GM12878 (cell line): ENCODE data around the gene PFDN4. TPM values are rescaled to one million over a fixed set of nuclear protein-coding genes. Genes with fewer than 3 reads are reported as not detected.

ENCODE experiments used
- ATAC-seq: fragments of 200-7000 bp; cut with Tn5 transposase; 3 replicates; pipeline ENCODE4 v1.9.1; 2020; ENCODE audit warnings: mild to moderate bottlenecking, moderate library complexity
- BruUV-seq: library from RNA; stranded (reverse); fragments of 400-500 nt; replicated peaks from 2 replicates; lab custom pipeline; 2021; lab: Mats Ljungman, UMichigan
- CTCF ChIA-PET: fragments of 300-600 bp; sonication (Branson Sonifier 250); formaldehyde crosslinking; extraction: SDS; loops from one replicate; lab custom pipeline; 2021; ENCODE audit warnings: inconsistent platforms; lab: Yijun Ruan, JAX
- POLR2A ChIA-PET: fragments of 350-600 bp; formaldehyde crosslinking; extraction: SDS; loops from one replicate; lab custom pipeline; 2021; ENCODE audit warnings: inconsistent platforms; lab: Charles Lee
- RAD21 ChIA-PET: fragments of 300-600 bp; sonication (Branson Sonifier 250); formaldehyde crosslinking; loops from one replicate; lab custom pipeline; 2023; ENCODE audit warnings: antibody characterized with exemption; ENCODE audit not compliant: unreplicated experiment; lab: Charles Lee
- SMC1A ChIA-PET: fragments of 300-600 bp; sonication (Branson Sonifier 250); formaldehyde crosslinking; loops from one replicate; lab custom pipeline; 2023; ENCODE audit not compliant: unreplicated experiment, uncharacterized antibody; lab: Charles Lee
- DNase-seq: peaks from one replicate; pipeline ENCODE4 v3.0.0-alpha.2; 2011; ENCODE audit warnings: low read depth, low spot score
- FAIRE-seq: peaks from 3 replicates; lab custom pipeline; 2011; peaks lifted over from hg19 to GRCh38; lab: Jason Lieb, UNC
- H2AFZ ChIP-seq: 2 replicates; pipeline ENCODE4 v1.6.0; 2011; ENCODE audit warnings: low read depth, low read length, control low read depth; ENCODE audit not compliant: control insufficient read depth
- H3K27ac ChIP-seq: 2 replicates; pipeline ENCODE4 v1.5.1; 2011; ENCODE audit warnings: control low read depth; ENCODE audit not compliant: control insufficient read depth, insufficient read depth
- H3K27me3 ChIP-seq, 2 experiments: replicated peaks in 1 of 2; 2 replicates each; pipeline versions ENCODE4 v1.6.0 to v1.6.1; 2011; ENCODE audit warnings: low read length in 1 of 2; ENCODE audit not compliant: control insufficient read depth in 2 of 2, insufficient read depth in 2 of 2
- H3K36me3 ChIP-seq, 2 experiments: 2 replicates each; pipeline ENCODE4 v1.5.1; 2011; ENCODE audit warnings: low read length in 1 of 2; ENCODE audit not compliant: control insufficient read depth in 2 of 2, insufficient read depth in 2 of 2
- H3K4me1 ChIP-seq: 2 replicates; pipeline ENCODE4 v1.6.1; 2011; ENCODE audit warnings: mild to moderate bottlenecking, low read length, moderate library complexity, mixed read lengths; ENCODE audit not compliant: control insufficient read depth, insufficient read depth
- H3K4me2 ChIP-seq: 2 replicates; pipeline ENCODE4 v1.6.0; 2011; ENCODE audit warnings: control low read depth; ENCODE audit not compliant: control insufficient read depth, insufficient read depth
- H3K4me3 ChIP-seq: fragments of 200-600 bp; sonication (generic); 2 replicates; pipeline ENCODE4 v1.5.1; 2016
- H3K79me2 ChIP-seq: 2 replicates; pipeline ENCODE4 v1.6.0; 2011; ENCODE audit warnings: low read length; ENCODE audit not compliant: control insufficient read depth, insufficient read depth
- H3K9ac ChIP-seq: 2 replicates; pipeline ENCODE4 v1.8.0; 2011; ENCODE audit warnings: low read length, control low read depth, mixed read lengths; ENCODE audit not compliant: control insufficient read depth, insufficient read depth
- H3K9me3 ChIP-seq: replicated peaks from 3 replicates; pipeline ENCODE4 v1.5.1; 2011; ENCODE audit warnings: mild to moderate bottlenecking, low read length; ENCODE audit not compliant: control insufficient read depth, insufficient read depth
- H4K20me1 ChIP-seq: 2 replicates; pipeline ENCODE4 v1.6.0; 2011; ENCODE audit not compliant: control insufficient read depth, insufficient read depth
- EED ChIP-seq: sonication (generic); IDR thresholded peaks from 2 replicates; pipeline ENCODE4 v1.6.1; 2016; ENCODE audit warnings: antibody characterized with exemption, low read depth
- ESRRA ChIP-seq: IDR thresholded peaks from 2 replicates; pipeline ENCODE4 v1.6.1; 2012; ENCODE audit warnings: mild to moderate bottlenecking, low read length, improper control_type of control experiment
- FOS ChIP-seq: IDR thresholded peaks from 3 replicates; pipeline ENCODE4 v1.6.1; 2011; ENCODE audit warnings: borderline replicate concordance; ENCODE audit not compliant: insufficient read length; ENCODE audit errors: extremely low read depth
- IKZF1 ChIP-seq: fragments of 450-650 bp; conservative IDR thresholded peaks from 2 replicates; pipeline ENCODE4 v1.6.1; 2017; ENCODE audit warnings: antibody characterized with exemption, mild to moderate bottlenecking
- KDM1A ChIP-seq: fragments of 200-600 bp; sonication (generic); IDR thresholded peaks from 2 replicates; pipeline ENCODE4 v1.6.1; 2016; ENCODE audit warnings: borderline replicate concordance
- POLR2A ChIP-seq: IDR thresholded peaks from 2 replicates; pipeline ENCODE4 v1.6.1; 2011; ENCODE audit warnings: low read depth, mild to moderate bottlenecking, low read length
- RB1 ChIP-seq: fragments of 450-650 bp; formaldehyde crosslinking; IDR thresholded peaks from 2 replicates; pipeline ENCODE4 v1.6.1; 2017; ENCODE audit warnings: mild to moderate bottlenecking, borderline replicate concordance
- SIN3A ChIP-seq: IDR thresholded peaks from 2 replicates; pipeline ENCODE4 v1.6.1; 2012; ENCODE audit warnings: low read depth, low read length, improper control_type of control experiment
- whole genome bisulfite sequencing: methylation state at CpG from one replicate; pipeline ENCODE4 v1.1.6; 2016; ENCODE audit warnings: low lambda C conversion rate; ENCODE audit not compliant: insufficient replicate concordance, insufficient coverage; ENCODE audit errors: missing lambda C conversion rate; 5-methylcytosine and 5-hydroxymethylcytosine counted together
- in situ Hi-C: fragments of 300-500 bp; cut with MboI; formaldehyde crosslinking; loops from 9 replicates; pipeline ENCODE4 v1.14.3; 2018; ENCODE audit warnings: mixed read lengths
- intact Hi-C: fragments of 100-400 bp; cut with micrococcal nuclease; formaldehyde crosslinking; loops from one replicate; pipeline ENCODE4 v1.14.2; 2022; ENCODE audit not compliant: unreplicated experiment
- polyA plus RNA-seq, 11 experiments: library from polyadenylated mRNA; depleted of rRNA in 4 of 11; unstranded in 6 of 11; stranded (reverse) in 5 of 11; fragments of >200 nt; fragmentation: Nextera tagmentation in 4 of 11; fragmentation: Illumina TruSeq in 1 of 11; extraction: Ambion mirVana in 4 of 11; extraction: Trizol in 1 of 11; gene quantifications; 1 replicate in 1 of 11; 2 replicates in 10 of 11; pipeline versions ENCODE4 v1.2.1 to v1.2.3, GENCODE V29; 2011 to 2016; ENCODE audit warnings: inconsistent platforms in 2 of 11, missing spikeins in 2 of 11, low read depth in 1 of 11
- total RNA-seq, 4 experiments: library from RNA; depleted of rRNA in 3 of 4; stranded (reverse); fragments of >200 nt in 3 of 4; fragmentation: Illumina TruSeq in 1 of 4; extraction: Trizol in 1 of 4; gene quantifications; 2 replicates each; pipeline versions ENCODE4 v1.2.1 to v1.2.3, GENCODE V29; 2013 to 2021
- TF ChIP-seq, protein P1 (sequence below): fragments of 450-650 bp; IDR thresholded peaks from 2 replicates; pipeline ENCODE4 v1.6.1; 2018; ENCODE audit warnings: borderline replicate concordance, mild to moderate bottlenecking; ENCODE audit not compliant: partially characterized antibody

The PFDN4 gene
- total and polyA plus RNA-seq, 10 of the 15 experiments (the other 5 are each of a cell fraction or from before 2014, with no cell fraction given), result 36.9 to 136 (median 82.8) TPM

DNA sequence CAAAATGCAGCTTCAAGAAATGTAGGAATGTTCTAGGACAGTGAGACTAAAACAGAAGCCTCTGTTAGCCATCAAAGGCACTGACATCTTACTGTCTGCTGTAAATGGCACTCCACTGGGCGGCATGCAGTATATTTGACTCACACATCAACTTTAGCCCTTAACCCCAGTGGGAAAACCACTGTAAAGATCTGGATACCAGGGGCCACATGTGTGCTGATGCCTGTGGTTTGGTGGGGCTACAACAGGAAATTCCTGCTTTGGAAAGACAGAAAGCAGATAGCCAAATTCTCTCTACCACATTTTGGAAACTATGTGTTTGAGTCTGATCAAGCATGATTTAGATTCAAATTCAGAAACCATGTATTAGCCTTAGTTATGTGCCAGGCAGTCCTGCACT is 4.3 kb downstream of the PFDN4 start:
- in situ Hi-C loops, result no loop called here
- Histone ChIP-seq H3K4me2 (no peak overlapping the region), H3K27ac (no peak overlapping the region), H2AFZ (no peak overlapping the region), H4K20me1 (no peaks in the 10 kb centered on the region), H3K27me3 (no peaks in the 10 kb centered on the region), H3K9me3 (no peaks in the 10 kb centered on the region), H3K4me1 (peaks cover 4% of the 10 kb centered on the region; the same call in 1 of the 2 replicates), H3K9ac (no peak overlapping the region), H3K36me3 (peaks cover 0 to 6% of the 10 kb centered on the region in 2 experiments; a peak in 2 of 4 replicates), H3K79me2 (peaks cover 20% of the 10 kb centered on the region), H3K4me3 (no peak overlapping the region)
- CTCF ChIA-PET, result interaction anchor here (1.3 to 4.3 kb wide), 3 partner anchors 10 to 15 kb away, joined by 4 to 30 read pairs (median 11); no protein-coding TSS in a partner anchor
- intact Hi-C loops, result no loop called here
- SMC1A ChIA-PET, result no interaction called here
- BruUV-seq, result no TSS peak
- RAD21 ChIA-PET, result interaction anchor here (1.1 kb wide), 1 partner anchor 15 kb away, joined by 3 read pairs; no protein-coding TSS in a partner anchor
- 84% methylated on average over 1 of the region's 1 CpG for WGBS
- POLR2A ChIA-PET, result no interaction called here
- DNase-seq (no peak), ATAC-seq (no peak), FAIRE-seq (no peak)
- no peak for TF ChIP-seq SIN3A
- TF ChIP-seq POLR2A, result no peak
- no peak for TF ChIP-seq IKZF1
- no peak for TF ChIP-seq EED
- no peak for TF ChIP-seq ESRRA
- TF ChIP-seq FOS, result no peak
- TF ChIP-seq RB1, result no peak
- TF ChIP-seq KDM1A, result no peak
- TF ChIP-seq, protein P1, sequence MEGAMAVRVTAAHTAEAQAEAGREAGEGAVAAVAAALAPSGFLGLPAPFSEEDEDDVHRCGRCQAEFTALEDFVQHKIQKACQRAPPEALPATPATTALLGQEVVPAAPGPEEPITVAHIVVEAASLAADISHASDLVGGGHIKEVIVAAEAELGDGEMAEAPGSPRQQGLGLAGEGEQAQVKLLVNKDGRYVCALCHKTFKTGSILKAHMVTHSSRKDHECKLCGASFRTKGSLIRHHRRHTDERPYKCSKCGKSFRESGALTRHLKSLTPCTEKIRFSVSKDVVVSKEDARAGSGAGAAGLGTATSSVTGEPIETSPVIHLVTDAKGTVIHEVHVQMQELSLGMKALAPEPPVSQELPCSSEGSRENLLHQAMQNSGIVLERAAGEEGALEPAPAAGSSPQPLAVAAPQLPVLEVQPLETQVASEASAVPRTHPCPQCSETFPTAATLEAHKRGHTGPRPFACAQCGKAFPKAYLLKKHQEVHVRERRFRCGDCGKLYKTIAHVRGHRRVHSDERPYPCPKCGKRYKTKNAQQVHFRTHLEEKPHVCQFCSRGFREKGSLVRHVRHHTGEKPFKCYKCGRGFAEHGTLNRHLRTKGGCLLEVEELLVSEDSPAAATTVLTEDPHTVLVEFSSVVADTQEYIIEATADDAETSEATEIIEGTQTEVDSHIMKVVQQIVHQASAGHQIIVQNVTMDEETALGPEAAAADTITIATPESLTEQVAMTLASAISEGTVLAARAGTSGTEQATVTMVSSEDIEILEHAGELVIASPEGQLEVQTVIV, result no peak
